NCI-H748 treated with DMSO at 0.1 percent for 48 hours (cell line): ENCODE measurements around the gene PELI2.

Experiments used
- DNase-seq: peaks from one replicate; lab custom pipeline; 2025; lab: John Stamatoyannopoulos, UW

PELI2 gene

DNA sequence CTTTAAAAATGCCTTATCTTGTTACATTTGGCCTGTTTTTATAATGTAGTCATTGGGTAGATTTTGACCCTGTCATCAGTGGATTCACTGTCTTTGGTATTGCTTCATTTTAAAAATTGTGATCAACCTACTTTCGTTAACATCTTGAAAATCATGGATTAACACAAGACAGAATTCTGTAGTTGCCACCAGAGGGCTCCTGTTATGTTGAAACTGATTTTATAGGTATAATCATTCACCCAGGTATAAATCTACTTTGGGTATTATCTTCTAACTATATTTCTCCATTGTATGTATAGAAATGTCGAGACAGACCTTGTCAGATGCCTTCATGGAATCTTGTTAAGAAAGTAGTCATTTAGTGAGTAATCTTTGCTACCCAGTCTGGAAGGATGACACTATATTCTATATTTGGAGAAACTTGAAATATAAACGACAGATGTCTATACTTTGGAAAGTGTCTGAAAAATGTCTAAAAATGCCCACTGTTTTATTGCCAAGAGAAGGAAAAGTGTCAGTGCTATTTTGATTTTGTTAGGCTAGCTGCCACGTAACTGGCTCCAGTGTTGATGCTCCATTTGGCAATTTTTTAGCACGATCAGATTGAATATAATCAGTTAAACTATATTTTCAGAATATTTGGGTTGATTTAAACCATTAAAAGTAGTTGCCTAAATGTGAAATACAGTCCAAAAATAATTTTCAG, 129.4 kb downstream of the PELI2 start:
- DNase-seq = no peak

DNA sequence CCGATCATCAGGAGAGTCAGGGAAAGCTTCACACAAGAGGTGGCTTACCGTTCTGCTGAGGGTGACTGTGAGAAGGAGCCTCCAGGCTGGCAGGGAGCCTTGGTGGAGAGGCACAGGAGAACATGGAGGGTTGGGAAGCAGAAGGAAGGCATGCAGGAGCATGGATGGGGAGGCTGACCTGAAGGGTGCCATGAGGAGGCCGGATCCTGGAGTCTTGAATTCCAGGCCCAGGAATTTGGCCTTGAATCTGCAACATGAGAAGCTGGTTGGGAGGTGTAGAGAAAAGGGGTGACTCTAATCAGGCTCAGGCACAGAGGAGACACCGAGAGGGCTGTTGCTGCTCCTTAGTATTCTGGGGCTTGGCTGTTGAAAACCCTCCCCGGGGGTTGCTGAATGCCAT, 130.2 kb downstream of the PELI2 start:
- no peak for DNase-seq

- DNase-seq = no peak
These were observed 142.8 kb downstream of the PELI2 start for GRCh38 chr14:56261046-56261445.

DNA sequence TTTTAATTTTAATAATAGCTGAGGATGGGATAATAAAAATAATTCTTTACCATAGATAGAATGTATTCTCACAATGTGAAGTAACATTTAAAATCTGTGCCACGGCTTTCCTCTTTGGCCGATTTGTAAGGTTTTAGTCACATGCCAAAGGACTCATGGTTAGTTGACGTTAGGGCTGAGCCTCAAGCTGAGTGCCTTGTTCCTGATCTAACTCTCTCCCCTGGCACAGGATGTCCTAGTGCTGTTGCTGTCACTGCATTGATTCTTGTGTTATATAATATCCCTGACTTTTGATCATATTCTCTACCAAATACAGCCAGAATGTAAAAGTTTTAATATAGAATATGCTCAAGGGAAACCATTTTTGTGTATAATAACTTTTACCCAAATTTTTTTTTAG, 144.3 kb downstream of the PELI2 start:
- DNase-seq = no peak

GRCh38 chr14:56268039-56268438, 149.8 kb downstream of the PELI2 start:
- no peak for DNase-seq

DNA sequence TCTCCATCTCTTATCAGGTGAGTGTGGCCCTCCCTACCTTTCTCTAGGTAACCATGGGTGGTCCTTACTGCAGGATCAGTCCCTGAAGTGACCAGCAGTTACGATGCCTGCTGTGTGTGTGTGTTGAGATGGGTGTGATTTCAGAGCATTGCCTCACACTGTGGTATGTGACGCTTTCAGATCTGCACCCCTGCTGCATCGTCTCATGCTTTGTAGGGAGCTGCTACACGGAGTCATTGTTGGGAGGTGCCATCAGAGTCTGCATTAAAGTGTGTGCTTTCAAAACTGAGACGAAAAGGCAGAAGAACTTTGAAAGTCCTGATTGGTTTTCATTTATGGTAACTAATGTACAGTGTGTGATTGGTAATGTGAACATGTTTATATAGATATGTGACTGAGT, 150.5 kb downstream of the PELI2 start:
- DNase-seq = no peak

DNA sequence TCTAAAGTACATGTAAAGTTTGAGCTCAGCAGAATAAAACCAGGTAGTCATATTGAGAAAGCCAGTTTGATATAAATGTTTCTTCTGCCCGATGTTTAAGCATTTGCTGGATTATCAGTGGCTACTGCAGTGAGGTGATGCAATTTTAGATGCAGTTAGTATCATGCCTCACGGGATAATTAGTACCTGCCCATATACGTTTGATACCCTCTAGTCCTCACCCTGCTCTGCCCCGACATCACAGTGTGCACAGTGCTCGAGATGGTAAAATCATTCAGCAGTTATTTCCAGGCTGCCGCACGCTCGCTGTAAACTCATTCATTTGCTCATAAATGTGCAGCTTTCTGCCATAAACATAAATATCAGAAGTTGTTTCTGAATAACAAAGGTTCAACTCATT, 152.7 kb downstream of the PELI2 start:
- no peak for DNase-seq

DNA sequence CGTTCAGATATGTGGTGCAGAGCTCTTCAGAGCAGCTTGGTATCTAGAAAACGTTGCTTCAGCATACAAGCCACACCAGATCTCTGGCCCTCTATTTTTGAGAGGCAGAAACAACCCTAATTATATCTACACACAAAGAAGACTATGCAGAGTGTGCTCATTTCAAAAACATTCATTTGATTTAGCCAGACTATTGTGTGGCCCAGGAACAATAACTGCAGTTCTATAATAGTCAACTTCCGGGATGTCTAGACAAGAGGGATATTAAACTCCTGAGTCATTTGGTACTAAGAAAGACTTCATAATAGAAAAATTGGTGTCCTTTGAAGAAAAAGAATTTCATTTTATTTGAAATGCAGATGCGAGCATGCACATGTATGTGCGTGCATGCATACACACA, 153.8 kb downstream of the PELI2 start:
- DNase-seq = peak; percentile 18

- no peak for DNase-seq
These were observed 154.9 kb downstream of the PELI2 start for GRCh38 chr14:56273155-56273554.

GRCh38 chr14:56273951-56274350, 155.7 kb downstream of the PELI2 start:
- DNase-seq = no peak

DNA sequence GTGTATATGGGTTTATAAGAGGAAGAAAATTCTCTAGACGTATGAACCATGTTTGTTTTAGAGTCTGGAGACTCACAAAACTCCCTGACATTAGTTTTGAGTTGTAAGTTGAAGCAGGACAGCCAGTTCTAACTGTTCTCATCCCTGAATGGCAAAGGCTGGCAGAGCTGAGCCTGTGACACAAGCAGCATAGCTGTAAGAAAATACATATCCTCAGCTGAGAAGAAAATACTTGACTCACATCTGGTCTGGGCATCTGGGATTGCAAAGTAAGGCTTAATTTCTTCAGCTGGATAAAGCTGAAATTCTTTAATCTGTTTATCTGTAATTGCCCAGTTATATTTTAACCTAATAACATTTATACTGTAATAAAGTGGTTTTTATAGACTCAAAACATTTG, 156.3 kb downstream of the PELI2 start:
- DNase-seq = no peak

DNA sequence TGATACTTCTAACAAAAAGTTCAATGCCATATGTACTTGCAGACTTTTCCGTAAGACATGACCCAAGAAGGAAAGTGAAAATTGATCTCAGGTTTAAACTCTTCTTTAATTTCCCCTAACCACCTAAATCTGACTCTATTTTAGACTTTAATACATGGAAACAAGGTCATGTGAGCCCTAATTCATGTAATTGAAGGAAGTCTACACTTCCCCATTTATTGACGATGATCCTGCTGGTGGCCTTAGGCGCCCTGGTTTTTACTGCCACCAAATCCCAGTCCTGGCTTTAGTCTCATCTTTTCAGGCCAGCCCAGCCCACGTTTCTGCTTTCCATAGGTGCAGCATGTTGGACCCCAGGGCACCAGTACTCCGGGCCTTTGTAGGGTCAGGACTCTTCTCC, 157.9 kb downstream of the PELI2 start:
- no peak for DNase-seq

- DNase-seq = no peak
These were observed 160.2 kb downstream of the PELI2 start for GRCh38 chr14:56278383-56278782.

GRCh38 chr14:56280843-56281242, 162.6 kb downstream of the PELI2 start:
- no peak for DNase-seq

- DNase-seq = no peak
These were observed 164.0 kb downstream of the PELI2 start for GRCh38 chr14:56282179-56282578.

DNA sequence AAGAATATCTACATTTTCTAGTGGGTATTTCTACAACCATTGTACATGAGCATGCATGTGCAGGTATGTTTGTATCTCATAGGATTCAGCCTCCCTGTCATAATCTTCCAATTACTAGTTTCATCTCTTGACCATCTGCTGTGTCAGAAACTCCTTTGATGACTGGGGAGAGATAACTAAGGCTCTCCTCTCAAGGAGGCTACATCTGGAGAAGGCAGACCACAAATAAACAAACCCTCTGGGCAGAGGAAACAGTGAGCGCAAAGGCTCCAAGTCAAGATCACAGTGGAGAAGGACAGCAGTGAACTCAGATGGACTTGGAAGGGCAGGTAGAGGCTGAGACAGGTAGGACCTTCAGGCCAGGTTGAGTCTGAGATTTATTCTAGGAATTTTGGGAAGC, 166.4 kb downstream of the PELI2 start:
- DNase-seq = no peak

DNA sequence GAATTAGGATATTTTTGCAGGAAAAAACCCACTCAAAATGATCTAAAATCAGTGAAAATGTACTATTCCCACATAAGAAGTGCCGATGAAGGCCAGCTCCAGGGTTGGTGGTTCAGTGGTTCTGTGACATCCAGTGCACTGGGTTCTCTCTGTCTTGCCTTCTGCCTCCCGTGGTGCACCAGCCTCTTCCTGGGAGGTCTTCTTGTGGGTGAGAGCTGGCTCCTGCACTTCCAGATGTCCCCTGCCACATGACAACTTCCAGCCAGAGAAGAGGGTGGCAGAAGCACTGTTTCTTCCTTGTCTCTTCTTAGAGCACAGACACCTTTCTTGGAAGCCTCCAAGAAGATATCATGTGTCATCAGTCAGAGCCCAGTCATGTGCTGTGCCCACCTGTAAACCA, 170.9 kb downstream of the PELI2 start:
- DNase-seq = no peak

DNA sequence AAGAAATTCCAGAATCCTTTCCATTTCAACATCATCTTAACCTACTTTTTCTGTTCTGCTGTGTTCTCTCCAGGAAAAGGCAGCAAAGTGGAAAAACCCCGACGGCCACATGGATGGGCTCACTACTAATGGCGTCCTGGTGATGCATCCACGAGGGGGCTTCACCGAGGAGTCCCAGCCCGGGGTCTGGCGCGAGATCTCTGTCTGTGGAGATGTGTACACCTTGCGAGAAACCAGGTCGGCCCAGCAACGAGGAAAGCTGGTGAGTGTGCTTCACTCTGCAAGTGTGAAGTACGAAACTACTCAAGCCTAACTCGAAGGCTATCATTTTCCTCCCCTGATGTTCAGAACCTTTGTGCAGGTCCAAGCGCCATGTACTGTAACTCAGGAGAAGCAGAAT, 172.0 kb downstream of the PELI2 start:
- no peak for DNase-seq

DNA sequence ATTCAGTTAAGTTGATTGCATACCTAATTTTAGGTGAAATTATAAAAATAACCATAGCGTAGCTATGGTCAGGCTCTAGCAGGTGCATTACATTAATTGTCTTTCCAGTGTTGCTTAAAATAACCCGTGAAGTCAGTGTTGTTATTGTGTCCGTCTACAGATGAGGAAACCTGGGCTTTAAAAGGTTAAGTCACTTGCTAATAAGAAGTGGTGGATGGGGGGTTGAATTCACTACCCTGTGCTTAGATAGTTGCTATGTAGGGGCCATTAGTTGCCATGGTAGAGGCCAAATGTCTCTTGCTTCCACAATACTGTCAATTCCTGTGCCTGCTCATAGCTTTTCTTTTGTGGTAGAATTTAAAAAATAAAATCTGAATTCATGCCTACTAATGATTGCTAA, 174.8 kb downstream of the PELI2 start:
- no peak for DNase-seq

GRCh38 chr14:56293506-56293905, 175.3 kb downstream of the PELI2 start:
- DNase-seq = no peak

DNA sequence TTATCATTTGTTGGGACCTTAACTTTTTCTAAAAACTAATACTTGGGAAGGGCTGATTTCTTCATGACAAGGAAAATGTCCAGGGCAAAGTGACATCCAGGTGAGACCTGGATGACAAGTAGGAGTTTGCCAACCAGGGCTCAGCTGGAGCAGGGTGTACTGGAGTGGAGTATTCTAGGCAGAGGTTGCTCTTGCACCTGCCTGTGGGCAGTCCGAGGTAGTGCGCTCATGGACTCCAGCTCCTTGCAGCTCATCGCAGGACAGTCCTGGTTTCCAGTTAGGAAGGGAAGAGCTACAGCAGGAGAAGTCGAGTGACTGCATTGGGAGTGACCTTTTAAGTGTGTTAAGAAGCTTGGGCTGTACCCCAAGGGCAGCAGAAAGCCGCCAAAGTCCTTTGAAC, 175.9 kb downstream of the PELI2 start:
- no peak for DNase-seq

GRCh38 chr14:56295743-56296142, 177.5 kb downstream of the PELI2 start:
- no peak for DNase-seq

DNA sequence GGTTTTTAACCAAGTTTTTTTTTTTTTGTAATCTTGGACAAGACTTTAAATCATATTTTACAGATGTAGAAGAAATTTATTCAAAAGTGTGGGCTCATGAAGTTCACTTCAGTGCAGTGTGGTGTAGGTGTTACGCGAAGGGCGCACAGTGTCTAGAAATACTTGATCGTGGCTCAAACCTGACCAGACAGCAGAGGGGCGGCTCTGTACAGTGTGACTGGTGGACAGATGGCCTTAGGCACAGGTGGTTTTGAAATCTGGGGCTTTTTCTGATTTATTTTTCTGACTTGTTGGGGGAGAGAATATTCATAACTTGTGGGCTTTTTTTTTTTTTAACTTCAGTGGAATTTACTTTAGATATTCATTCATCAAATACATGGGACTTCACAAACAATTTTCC, 179.2 kb downstream of the PELI2 start:
- DNase-seq = no peak

DNA sequence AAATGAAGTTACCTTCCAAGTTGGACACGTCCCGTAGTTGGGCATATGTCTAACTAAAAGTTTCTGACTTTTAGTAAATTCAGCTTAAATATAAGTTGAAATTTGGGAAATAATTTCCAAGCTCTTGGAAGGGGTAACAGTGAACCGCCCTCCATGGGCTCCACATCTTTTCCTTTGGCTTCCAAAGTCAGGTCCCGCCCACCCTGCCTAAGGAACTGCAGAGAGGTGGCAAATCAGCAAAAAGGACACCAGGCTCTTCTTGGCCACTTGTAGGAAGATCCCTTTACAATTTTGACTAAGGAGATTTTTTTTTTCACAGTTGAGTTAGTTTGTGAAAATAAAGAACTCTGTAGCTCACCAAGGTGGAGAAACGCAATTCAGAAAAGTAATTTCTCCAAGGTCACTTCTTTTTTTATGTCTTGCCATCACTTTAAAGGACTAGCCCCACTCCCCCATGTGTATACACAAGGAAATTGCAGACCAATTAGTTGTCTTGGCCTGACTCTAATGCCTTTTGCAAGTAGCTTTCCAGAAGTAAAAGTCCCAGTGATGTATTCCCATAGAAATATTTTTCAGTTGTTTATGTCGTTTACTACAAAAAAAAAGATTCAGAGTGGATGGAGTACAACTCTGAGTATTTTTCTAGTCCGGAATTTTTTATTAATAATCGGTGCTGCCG, 181.2 kb downstream of the PELI2 start:
- no peak for DNase-seq
